ENCODE measurements around the gene MYADM. TPM values are rescaled to one million over a fixed set of nuclear protein-coding genes. Genes with fewer than 3 reads are reported as not detected.

The MYADM gene
- polyA plus RNA-seq, 3 donors from 2014 or later, result 20.1 to 40.5 (median 34.0) TPM

GRCh38 chr19:53905787-53906186 lies 38.1 kb downstream of the MYADM start:
- no peak for DNase-seq
- Mint-ChIP-seq H3K27ac (peak overlapping the region in 1 of 6 donors; percentile 50), H3K36me3 (peaks cover 4 to 6% (median 5%) of the 10 kb centered on the region in 3 donors), H3K27me3 (ENCODE audit: low read depth in 3 of 3) (peaks cover 17 to 36% (median 23%) of the 10 kb centered on the region in 3 donors), H3K9me3 (peaks cover 0 to 3% (median 0%) of the 10 kb centered on the region in 6 donors), H3K4me1 (peaks cover 24 to 29% of the 10 kb centered on the region in 2 donors), H3K4me3 (no peak overlapping the region)

GRCh38 chr19:53906211-53907192 lies 38.8 kb downstream of the MYADM start:
- DNase-seq, result peak; percentile 45 to 55 (median 49)
- H3K4me1 Mint-ChIP-seq, result peaks cover 24 to 29% of the 10 kb centered on the region in 2 donors
- peaks cover 4 to 6% (median 5%) of the 10 kb centered on the region in 3 donors for H3K36me3 Mint-ChIP-seq
- peaks cover 0 to 5% (median 0%) of the 10 kb centered on the region in 6 donors for H3K9me3 Mint-ChIP-seq
- peaks cover 18 to 43% (median 25%) of the 10 kb centered on the region in 3 donors for H3K27me3 Mint-ChIP-seq (ENCODE audit: low read depth in 3 of 3)
- H3K4me3 Mint-ChIP-seq, result peak overlapping the region in 1 of 5 donors; percentile 23
- peak overlapping the region in 1 of 6 donors; percentile 28 for H3K27ac Mint-ChIP-seq

- peak overlapping the region in 1 of 6 donors; percentile 28 for H3K27ac Mint-ChIP-seq
- no peak for DNase-seq
- H3K4me1 Mint-ChIP-seq, result peaks cover 24 to 29% of the 10 kb centered on the region in 2 donors
- H3K36me3 Mint-ChIP-seq, result peaks cover 4 to 6% (median 5%) of the 10 kb centered on the region in 3 donors
- peaks cover 18 to 48% (median 25%) of the 10 kb centered on the region in 3 donors for H3K27me3 Mint-ChIP-seq (ENCODE audit: low read depth in 3 of 3)
- no peak overlapping the region for H3K4me3 Mint-ChIP-seq
- H3K9me3 Mint-ChIP-seq, result peaks cover 0 to 5% (median 0%) of the 10 kb centered on the region in 6 donors
These were observed 39.5 kb downstream of the MYADM start for GRCh38 chr19:53907193-53907581.

- H3K27me3 Mint-ChIP-seq (ENCODE audit: low read depth in 3 of 3), result peaks cover 18 to 47% (median 25%) of the 10 kb centered on the region in 3 donors
- no peak for DNase-seq
- H3K4me1 Mint-ChIP-seq, result peaks cover 24 to 29% of the 10 kb centered on the region in 2 donors
- H3K36me3 Mint-ChIP-seq, result peaks cover 4 to 6% (median 5%) of the 10 kb centered on the region in 3 donors
- peaks cover 0 to 5% (median 0%) of the 10 kb centered on the region in 6 donors for H3K9me3 Mint-ChIP-seq
- no peak overlapping the region for H3K27ac Mint-ChIP-seq
- peak overlapping the region in 1 of 5 donors; percentile 38 for H3K4me3 Mint-ChIP-seq
These were observed 40.0 kb downstream of the MYADM start for GRCh38 chr19:53907690-53908089.

GRCh38 chr19:53908106-53908934 lies 40.6 kb downstream of the MYADM start:
- H3K4me1 Mint-ChIP-seq, result peaks cover 24 to 29% of the 10 kb centered on the region in 2 donors
- DNase-seq, result no peak
- peaks cover 4 to 6% (median 5%) of the 10 kb centered on the region in 3 donors for H3K36me3 Mint-ChIP-seq
- H3K4me3 Mint-ChIP-seq, result peak overlapping the region; percentile 33 to 70 (median 50)
- H3K9me3 Mint-ChIP-seq, result peaks cover 0 to 5% (median 0%) of the 10 kb centered on the region in 6 donors
- H3K27me3 Mint-ChIP-seq (ENCODE audit: low read depth in 3 of 3), result peaks cover 18 to 42% (median 25%) of the 10 kb centered on the region in 3 donors
- H3K27ac Mint-ChIP-seq, result no peak overlapping the region

- Mint-ChIP-seq H3K27me3 (ENCODE audit: low read depth in 3 of 3) (peaks cover 18 to 42% (median 25%) of the 10 kb centered on the region in 3 donors), H3K4me1 (peaks cover 24 to 29% of the 10 kb centered on the region in 2 donors), H3K36me3 (peaks cover 4 to 6% (median 5%) of the 10 kb centered on the region in 3 donors), H3K9me3 (peaks cover 0 to 5% (median 0%) of the 10 kb centered on the region in 6 donors), H3K4me3 (peak within 1 kb of the TSS; percentile 33 to 70 (median 50)), H3K27ac (no peak within 1 kb of the TSS)
- no peak for DNase-seq
These were observed 41.3 kb downstream of the MYADM start, which contains the start of gene CACNG7 for GRCh38 chr19:53908935-53909415. CACNG7 (plus strand) TSS chr19:53909278; CDS start chr19:53912832, 3,554 bp downstream.

GRCh38 chr19:53909471-53910169 lies 41.9 kb downstream of the MYADM start:
- Mint-ChIP-seq H3K27ac (no peak overlapping the region), H3K27me3 (ENCODE audit: low read depth in 3 of 3) (peaks cover 18 to 42% (median 25%) of the 10 kb centered on the region in 3 donors), H3K4me1 (peaks cover 24 to 27% of the 10 kb centered on the region in 2 donors), H3K4me3 (no peak overlapping the region), H3K36me3 (peaks cover 4 to 6% (median 5%) of the 10 kb centered on the region in 3 donors), H3K9me3 (peaks cover 0 to 5% (median 0%) of the 10 kb centered on the region in 6 donors)
- no peak for DNase-seq

GRCh38 chr19:53910170-53910518 lies 42.5 kb downstream of the MYADM start:
- Mint-ChIP-seq H3K9me3 (peaks cover 0 to 5% (median 0%) of the 10 kb centered on the region in 6 donors), H3K27ac (no peak overlapping the region), H3K36me3 (peaks cover 4 to 6% (median 5%) of the 10 kb centered on the region in 3 donors), H3K4me3 (no peak overlapping the region), H3K4me1 (peaks cover 21 to 22% of the 10 kb centered on the region in 2 donors), H3K27me3 (ENCODE audit: low read depth in 3 of 3) (peaks cover 18 to 44% (median 25%) of the 10 kb centered on the region in 3 donors)
- DNase-seq, result no peak

GRCh38 chr19:53912653-53913052 lies 45.0 kb downstream of the MYADM start:
- H3K9me3 Mint-ChIP-seq, result peaks cover 0 to 3% (median 0%) of the 10 kb centered on the region in 6 donors
- no peak overlapping the region for H3K4me3 Mint-ChIP-seq
- DNase-seq, result no peak
- H3K27me3 Mint-ChIP-seq (ENCODE audit: low read depth in 3 of 3), result peaks cover 11 to 39% (median 16%) of the 10 kb centered on the region in 3 donors
- peaks cover 8 to 14% of the 10 kb centered on the region in 2 donors for H3K4me1 Mint-ChIP-seq
- no peak overlapping the region for H3K27ac Mint-ChIP-seq
- peaks cover 4 to 6% (median 5%) of the 10 kb centered on the region in 3 donors for H3K36me3 Mint-ChIP-seq

GRCh38 chr19:53915000-53915399 lies 47.3 kb downstream of the MYADM start:
- Mint-ChIP-seq H3K4me1 (peaks cover 0 to 1% of the 10 kb centered on the region in 2 donors), H3K27me3 (ENCODE audit: low read depth in 3 of 3) (peaks cover 11 to 27% (median 11%) of the 10 kb centered on the region in 3 donors), H3K9me3 (peaks cover 0 to 2% (median 0%) of the 10 kb centered on the region in 6 donors), H3K27ac (no peak overlapping the region), H3K36me3 (peaks cover 0 to 6% (median 5%) of the 10 kb centered on the region in 3 donors), H3K4me3 (no peak overlapping the region)
- DNase-seq, result no peak

- Mint-ChIP-seq H3K4me1 (no peaks in the 10 kb centered on the region), H3K9me3 (peaks cover 0 to 2% (median 0%) of the 10 kb centered on the region in 6 donors), H3K27me3 (ENCODE audit: low read depth in 3 of 3) (peaks cover 5 to 19% (median 6%) of the 10 kb centered on the region in 3 donors), H3K36me3 (no peaks in the 10 kb centered on the region), H3K4me3 (no peak overlapping the region), H3K27ac (no peak overlapping the region)
- DNase-seq, result no peak
These were observed 48.3 kb downstream of the MYADM start for GRCh38 chr19:53916004-53916403.

GRCh38 chr19:53917356-53917755 lies 49.7 kb downstream of the MYADM start:
- Mint-ChIP-seq H3K9me3 (peaks cover 0 to 2% (median 0%) of the 10 kb centered on the region in 6 donors), H3K27ac (no peak overlapping the region), H3K4me3 (no peak overlapping the region), H3K36me3 (no peaks in the 10 kb centered on the region), H3K4me1 (no peaks in the 10 kb centered on the region), H3K27me3 (ENCODE audit: low read depth in 3 of 3) (peaks cover 1 to 7% (median 3%) of the 10 kb centered on the region in 3 donors)
- no peak for DNase-seq
